Subcutaneous abdominal adipose tissue (tissue), 5 donors: ENCODE data around the gene FBXO44.
"Not testable (repeated sequence)": the region's sequence is repeated elsewhere in the genome, so short reads cannot be mapped to it uniquely, and the experiment has no call there.

ENCODE experiments used
- H3K27ac ChIP-seq: one replicate; pipeline ENCODE4 v1.7.0; 2013; ENCODE audit warnings: low read depth, mild to moderate bottlenecking, inconsistent platforms, low read length, moderate library complexity
- H3K27me3 ChIP-seq, 5 donors: one replicate each; pipeline ENCODE4 v1.7.0; 2013; ENCODE audit warnings: low read length in 5 of 5, inconsistent platforms in 1 of 5; ENCODE audit not compliant: control insufficient read depth in 5 of 5, insufficient read depth in 4 of 5
- H3K36me3 ChIP-seq, 5 donors: one replicate each; pipeline ENCODE4 v1.7.0; 2013; ENCODE audit warnings: low read length in 5 of 5; ENCODE audit not compliant: control insufficient read depth in 5 of 5, insufficient read depth in 5 of 5
- H3K4me1 ChIP-seq, 5 donors: one replicate each; pipeline ENCODE4 v1.7.0; 2013; ENCODE audit warnings: low read length in 5 of 5, mild to moderate bottlenecking in 3 of 5, moderate library complexity in 1 of 5; ENCODE audit not compliant: control insufficient read depth in 5 of 5, insufficient read depth in 5 of 5
- H3K4me3 ChIP-seq, 5 donors: one replicate each; pipeline ENCODE4 v1.7.0; 2013; ENCODE audit warnings: low read length in 5 of 5, low read depth in 1 of 5
- H3K9ac ChIP-seq, 5 donors: one replicate each; pipeline ENCODE4 v1.7.0; 2013; ENCODE audit warnings: low read length in 5 of 5, mild to moderate bottlenecking in 4 of 5, moderate library complexity in 3 of 5
- H3K9me3 ChIP-seq, 5 donors: one replicate each; pipeline ENCODE4 v1.7.0; 2013; ENCODE audit warnings: low read length in 5 of 5; ENCODE audit not compliant: control insufficient read depth in 5 of 5
- donor health status: healthy.
- donor health status: healthy.
- donor health status: healthy.
- donor health status: healthy.
- donor health status: healthy.

Gene FBXO44

DNA sequence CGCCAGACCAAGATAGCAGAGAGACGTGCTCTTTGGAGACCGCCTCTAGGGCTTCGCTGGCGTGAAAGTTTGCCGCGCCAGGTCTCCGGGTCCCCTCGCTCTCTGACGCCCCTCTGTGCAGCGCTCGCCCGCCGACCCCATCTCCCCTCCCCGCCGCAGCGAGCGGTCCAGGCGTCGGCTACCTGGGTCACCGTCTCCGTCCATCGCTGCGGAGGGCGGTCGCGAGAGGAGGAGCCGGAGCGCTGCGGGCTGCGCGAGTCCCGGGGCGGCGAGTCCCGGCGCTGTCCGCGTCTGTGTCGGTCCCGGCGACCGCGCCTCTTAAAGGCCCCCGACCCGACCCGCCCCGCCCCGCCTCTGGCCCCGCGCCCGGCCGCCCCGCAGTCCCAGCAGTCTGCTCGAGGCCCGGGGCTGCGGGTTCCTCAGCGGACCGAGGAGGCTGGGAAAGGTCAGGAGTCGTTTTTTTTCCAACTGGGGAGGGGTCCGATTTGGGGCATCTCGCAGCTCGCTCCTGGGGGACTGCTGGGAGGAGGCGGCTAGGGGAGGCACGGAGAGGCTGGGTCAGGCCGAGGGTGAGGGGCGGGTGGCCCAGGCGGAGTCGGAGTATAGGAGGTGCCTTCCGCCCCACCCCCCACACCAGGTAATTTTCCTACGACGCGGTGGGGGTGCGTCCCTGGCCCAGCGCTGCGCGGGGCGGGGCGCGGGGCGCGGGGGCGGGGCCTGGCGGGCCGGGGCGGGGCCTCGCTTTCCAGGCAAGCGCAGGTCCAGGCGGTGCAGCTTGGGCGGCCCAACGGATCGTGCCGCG is at the start of gene FBXO44, which contains the start of gene FBXO2:
TSS of gene FBXO44 (plus strand) at position 741 of the 802 bp plus-strand sequence. CDS start 959 bp downstream, outside the sequence.
TSS of gene FBXO2 (minus strand) at position 293 of the 802 bp plus-strand sequence. CDS start at position 204, 89 bp downstream.
- Histone ChIP-seq H3K9me3 (no peaks in the 10 kb centered on the region), H3K27ac (no peak within 1 kb of the TSS), H3K9ac (peak within 1 kb of the TSS in 3 of 5 donors; percentile 39 to 47 (median 46)), H3K4me1 (peaks cover 0 to 28% (median 23%) of the 10 kb centered on the region in 5 donors), H3K27me3 (peaks cover 9 to 16% (median 11%) of the 10 kb centered on the region in 5 donors), H3K4me3 (peak within 1 kb of the TSS; percentile 53 to 69 (median 56)), H3K36me3 (peaks cover 0 to 4% (median 0%) of the 10 kb centered on the region in 5 donors)

GRCh38 chr1:11606775-11607174 is 47.9 kb upstream of the FBXO44 start:
- Histone ChIP-seq H3K27ac (no peak overlapping the region), H3K9me3 (peaks cover 0 to 5% (median 0%) of the 10 kb centered on the region in 5 donors), H3K9ac (no peak overlapping the region), H3K4me3 (no peak overlapping the region), H3K36me3 (no peaks in the 10 kb centered on the region), H3K4me1 (peaks cover 0 to 1% (median 0%) of the 10 kb centered on the region in 5 donors), H3K27me3 (peaks cover 6 to 10% (median 10%) of the 10 kb centered on the region in 5 donors)

GRCh38 chr1:11608596-11609130 is 46.0 kb upstream of the FBXO44 start:
- not testable (repeated sequence) for H3K4me1 ChIP-seq, H3K27me3 ChIP-seq, H3K36me3 ChIP-seq, H3K27ac ChIP-seq, H3K9ac ChIP-seq, H3K4me3 ChIP-seq, H3K9me3 ChIP-seq

DNA sequence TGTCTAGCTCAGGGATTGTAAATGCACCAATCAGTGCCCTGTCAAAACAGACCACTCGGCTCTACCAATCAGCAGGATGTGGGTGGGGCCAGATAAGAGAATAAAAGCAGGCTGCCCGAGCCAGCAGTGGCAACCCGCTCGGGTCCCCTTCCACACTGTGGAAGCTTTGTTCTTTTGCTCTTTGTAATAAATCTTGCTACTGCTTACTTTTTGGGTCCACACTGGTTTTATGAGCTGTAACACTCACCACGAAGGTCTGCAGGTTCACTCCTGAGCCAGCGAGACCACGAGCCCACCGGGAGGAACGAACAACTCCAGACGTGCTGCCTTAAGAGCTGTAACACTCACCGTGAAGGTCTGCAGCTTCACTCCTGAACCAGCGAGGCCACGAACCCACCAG is 45.3 kb upstream of the FBXO44 start:
- H3K4me3 ChIP-seq, H3K36me3 ChIP-seq, H3K27ac ChIP-seq, H3K9me3 ChIP-seq, H3K27me3 ChIP-seq, H3K4me1 ChIP-seq, H3K9ac ChIP-seq: not testable (repeated sequence)

- H3K9ac ChIP-seq: no peak overlapping the region
- no peaks in the 10 kb centered on the region for H3K4me1 ChIP-seq
- H3K9me3 ChIP-seq: peaks cover 0 to 5% (median 0%) of the 10 kb centered on the region in 5 donors
- H3K27ac ChIP-seq: no peak overlapping the region
- no peaks in the 10 kb centered on the region for H3K36me3 ChIP-seq
- H3K4me3 ChIP-seq: no peak overlapping the region
- peaks cover 0 to 6% (median 3%) of the 10 kb centered on the region in 5 donors for H3K27me3 ChIP-seq
Measured at GRCh38 chr1:11610629-11611180, 44.0 kb upstream of the FBXO44 start.

DNA sequence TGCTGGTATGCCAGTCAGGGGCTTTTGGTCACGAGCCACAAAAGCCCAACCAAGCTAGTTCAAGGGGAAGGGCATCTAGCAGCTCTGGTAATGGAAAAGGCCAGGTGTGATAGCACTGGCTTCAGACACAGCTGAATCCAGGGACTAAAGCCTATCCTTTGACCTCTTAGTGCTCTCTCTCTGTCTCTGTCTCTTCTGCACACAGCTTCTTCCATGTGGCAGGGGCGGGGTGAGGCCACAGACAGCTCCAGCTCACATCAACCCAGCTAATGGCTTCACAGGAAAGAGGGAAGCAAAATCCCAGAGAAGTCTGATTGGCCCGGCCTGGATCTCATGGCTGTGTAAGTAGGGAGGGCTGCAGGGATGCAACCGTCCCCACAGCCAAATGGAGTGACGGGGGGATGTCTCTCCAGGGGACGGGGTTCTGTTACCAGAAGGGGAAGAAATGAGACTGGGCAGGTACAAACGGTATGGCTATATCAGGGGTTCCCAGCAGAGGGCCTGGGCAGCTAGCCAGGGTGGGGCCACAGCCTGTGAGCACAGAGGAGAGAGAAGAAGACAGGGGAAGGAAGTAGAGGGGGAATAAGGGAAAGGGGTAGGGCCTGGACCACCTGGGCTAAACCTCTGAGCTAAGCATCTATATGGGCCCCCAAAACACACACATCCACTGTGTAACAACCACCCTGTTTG is 42.9 kb upstream of the FBXO44 start:
- Histone ChIP-seq H3K4me1 (no peaks in the 10 kb centered on the region), H3K36me3 (no peaks in the 10 kb centered on the region), H3K9me3 (peaks cover 0 to 3% (median 0%) of the 10 kb centered on the region in 5 donors), H3K27ac (no peak overlapping the region), H3K9ac (no peak overlapping the region), H3K27me3 (peaks cover 3 to 9% (median 7%) of the 10 kb centered on the region in 5 donors), H3K4me3 (no peak overlapping the region)

- Histone ChIP-seq H3K36me3 (no peaks in the 10 kb centered on the region), H3K9ac (no peak overlapping the region), H3K4me1 (no peaks in the 10 kb centered on the region), H3K27ac (no peak overlapping the region), H3K4me3 (no peak overlapping the region), H3K27me3 (peaks cover 3 to 20% (median 15%) of the 10 kb centered on the region in 5 donors), H3K9me3 (no peaks in the 10 kb centered on the region)
Measured at GRCh38 chr1:11613347-11613746, 41.3 kb upstream of the FBXO44 start.

GRCh38 chr1:11615090-11615489 is 39.6 kb upstream of the FBXO44 start:
- Histone ChIP-seq H3K9me3 (no peaks in the 10 kb centered on the region), H3K4me1 (no peaks in the 10 kb centered on the region), H3K4me3 (no peak overlapping the region), H3K36me3 (no peaks in the 10 kb centered on the region), H3K27me3 (peaks cover 3 to 24% (median 20%) of the 10 kb centered on the region in 5 donors), H3K9ac (no peak overlapping the region), H3K27ac (no peak overlapping the region)

DNA sequence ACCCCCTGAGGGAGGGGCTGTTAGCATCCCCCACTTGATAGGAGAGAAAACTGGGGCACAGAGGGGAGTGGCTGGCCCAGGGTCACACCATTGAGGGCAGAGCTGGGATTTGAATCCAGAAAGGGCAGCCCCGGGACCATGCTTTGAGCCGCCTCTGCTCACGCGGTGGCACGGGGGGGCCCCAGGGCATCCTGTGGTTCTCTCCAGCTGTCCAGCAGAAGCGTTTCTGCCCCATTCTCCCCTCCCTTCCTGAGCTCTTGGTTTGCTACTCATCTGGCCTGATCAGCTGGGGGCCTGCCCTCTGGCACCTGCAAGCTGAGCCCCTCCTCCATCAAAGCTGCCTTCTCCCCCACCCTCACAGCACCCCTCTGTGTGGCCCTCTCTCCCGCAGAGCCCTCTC is 37.9 kb upstream of the FBXO44 start:
- Histone ChIP-seq H3K9ac (no peak overlapping the region), H3K4me3 (no peak overlapping the region), H3K4me1 (no peaks in the 10 kb centered on the region), H3K27me3 (peaks cover 3 to 35% (median 25%) of the 10 kb centered on the region in 5 donors), H3K9me3 (no peaks in the 10 kb centered on the region), H3K27ac (no peak overlapping the region), H3K36me3 (no peaks in the 10 kb centered on the region)
